Placental pericyte (primary cell): ENCODE results near the gene GALNT18. TPM values are rescaled to one million over a fixed set of nuclear protein-coding genes. Genes with fewer than 3 reads are reported as not detected.

Experiments
- small RNA-seq: library from RNA; depleted of rRNA; stranded (forward); fragments of <200 nt; gene quantifications from one replicate; pipeline ENCODE3, GENCODE V24; 2012; ENCODE audit warnings: low replicate concordance
- total RNA-seq: library from RNA; depleted of rRNA; stranded (reverse); fragments of >200 nt; gene quantifications from 2 replicates; pipeline ENCODE4 v1.2.3, GENCODE V29; 2012

The GALNT18 gene
- 0.88 and 1.4 TPM in 2 replicates for total RNA-seq

DNA sequence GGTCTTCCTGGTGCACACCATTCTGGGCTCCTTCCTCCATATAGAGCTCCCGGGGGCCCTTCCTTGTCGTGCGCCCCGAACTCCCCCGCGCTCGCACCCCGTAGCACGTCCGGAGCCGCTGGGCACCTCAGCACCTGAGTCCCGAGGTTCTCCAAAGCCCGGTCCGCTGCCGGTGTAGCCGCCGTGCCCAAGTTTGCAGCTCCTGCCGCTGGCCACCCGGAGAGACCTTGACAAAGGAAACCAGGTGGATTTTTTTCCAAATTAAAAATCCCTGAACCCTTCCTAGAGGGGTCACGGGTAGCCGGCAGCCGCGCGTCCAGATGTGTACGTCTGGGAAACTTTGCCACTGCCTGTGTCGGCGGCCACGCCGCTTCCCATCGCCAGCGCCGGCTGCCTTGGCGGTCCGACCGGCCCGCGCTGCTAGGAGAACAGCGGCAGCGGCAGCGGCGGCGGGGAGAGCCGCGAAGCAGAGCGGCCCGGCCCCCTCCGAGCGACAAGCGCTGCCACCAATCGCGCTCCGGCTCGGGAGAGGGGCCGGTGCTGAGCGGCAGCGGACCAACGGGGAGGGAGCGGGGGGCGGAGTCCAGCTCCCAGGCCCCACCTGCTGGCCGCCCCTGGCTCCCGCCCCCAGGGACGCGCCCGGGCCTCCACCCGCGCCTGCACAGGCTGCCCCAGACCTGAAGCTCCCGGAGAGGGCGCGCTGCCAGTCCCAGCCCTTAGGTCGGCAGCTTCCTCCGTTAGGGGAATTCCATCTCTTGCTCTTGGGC is at the start of gene GALNT18:
Gene GALNT18, minus strand, starts transcription at position 433 of the 767 bp plus-strand sequence.

DNA sequence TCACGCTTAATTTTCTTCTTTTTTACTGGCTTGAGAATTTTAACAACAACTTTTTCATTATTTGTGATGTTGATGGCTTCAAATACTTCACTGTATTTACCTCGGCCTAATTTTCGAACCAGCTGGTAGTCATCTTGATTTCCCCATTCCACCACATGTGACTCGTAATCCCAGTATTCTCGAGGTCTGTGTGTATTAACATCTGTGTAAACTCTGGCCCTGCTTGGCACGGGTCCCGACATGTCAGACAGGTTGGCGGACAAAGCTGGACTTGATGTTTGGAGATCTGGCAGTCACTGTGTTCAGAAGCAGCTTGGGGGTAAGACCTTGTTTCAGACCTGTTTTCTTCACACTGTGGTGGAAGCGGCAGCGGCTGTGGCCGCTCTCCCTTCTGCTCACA is 268.9 kb downstream of the GALNT18 start, which contains the start of gene CSNK2A3:
Gene CSNK2A3, minus strand, starts transcription at position 373 of the 400 bp plus-strand sequence. Its CDS starts 131 bp downstream, at position 242.

Small RNAs within 50 kb of the gene (small RNA-seq; reads per million reads assigned to genes)
- not detected for gene MIR4299

Other genes starting within 250 kb of the GALNT18 start
- gene USP47, start 220.0 kb upstream of the GALNT18 start, total RNA-seq, result 56.5 and 75.4 TPM in 2 replicates